OCI-LY7 (cell line): ENCODE data around the gene TBC1D4.

ENCODE experiments used
- CTCF ChIP-seq: fragments of 200-600 bp; sonication (generic); conservative IDR thresholded peaks from 2 replicates; pipeline ENCODE4 v1.5.1; 2014; ENCODE audit warnings: mild to moderate bottlenecking, antibody characterized with exemption, low read length, moderate library complexity, mixed read lengths
- EZH2phosphoT487 ChIP-seq: fragments of 200-600 bp; sonication (generic); IDR thresholded peaks from 2 replicates; pipeline ENCODE4 v1.6.1; 2018; ENCODE audit warnings: low read depth, borderline replicate concordance, mild to moderate bottlenecking, mixed run types, antibody characterized with exemption, low read length, moderate library complexity, mixed read lengths

GRCh38 chr13:75432045-75432444 is 49.9 kb downstream of the TBC1D4 start:
- TF ChIP-seq CTCF, result peak; percentile 69
- TF ChIP-seq EZH2phosphoT487, result no peak
